H1 (cell line): ENCODE measurements around the gene SHH. TPM values are rescaled to one million over a fixed set of nuclear protein-coding genes. Genes with fewer than 3 reads are reported as not detected.

Source experiments
- ATF2 ChIP-seq: IDR thresholded peaks from 2 replicates; pipeline ENCODE4 v1.6.1; 2012; ENCODE audit warnings: low read length, inconsistent platforms
- ATF3 ChIP-seq: IDR thresholded peaks from 2 replicates; pipeline ENCODE4 v1.6.1; 2011; ENCODE audit warnings: low read depth, mild to moderate bottlenecking, low read length; ENCODE audit not compliant: insufficient read depth
- BRCA1 ChIP-seq: IDR thresholded peaks from 2 replicates; pipeline ENCODE4 v1.6.1; 2012; ENCODE audit warnings: low read depth, low read length, improper control_type of control experiment
- CBX8 ChIP-seq: fragments of 300-800, 300-1000 bp; sonication (generic); IDR thresholded peaks from 2 replicates; pipeline ENCODE4 v1.7.1; 2016; ENCODE audit warnings: low read depth, low read length, borderline replicate concordance
- CEBPB ChIP-seq: IDR thresholded peaks from 2 replicates; pipeline ENCODE4 v1.6.1; 2012; ENCODE audit warnings: low read depth, low read length
- CTCF ChIP-seq, 3 experiments: IDR thresholded peaks; 1 replicate in 2 of 3; 2 replicates in 1 of 3; pipeline versions ENCODE4 v1.5.1 to v1.6.1; 2011; ENCODE audit warnings: low read length in 3 of 3, mild to moderate bottlenecking in 3 of 3, inconsistent platforms in 2 of 3, low read depth in 1 of 3, moderate library complexity in 1 of 3; ENCODE audit not compliant: insufficient read depth in 1 of 3; ENCODE audit errors: control extremely low read depth in 1 of 3
- EZH2 ChIP-seq: fragments of 200-600 bp; sonication (generic); IDR thresholded peaks from 2 replicates; pipeline ENCODE4 v1.7.1; 2012; ENCODE audit warnings: low read depth, mild to moderate bottlenecking, moderate library complexity, low read length, inconsistent platforms; ENCODE audit not compliant: severe bottlenecking
- GABPA ChIP-seq: IDR thresholded peaks from 2 replicates; pipeline ENCODE4 v1.6.1; 2011; ENCODE audit warnings: mild to moderate bottlenecking, low read length, moderate library complexity, borderline replicate concordance; ENCODE audit not compliant: insufficient read depth
- GTF2F1 ChIP-seq: IDR thresholded peaks from 2 replicates; pipeline ENCODE4 v1.6.1; 2012; ENCODE audit warnings: low read depth, low read length, improper control_type of control experiment, borderline replicate concordance
- JUND ChIP-seq: IDR thresholded peaks from 2 replicates; pipeline ENCODE4 v1.6.1; 2011; ENCODE audit warnings: mild to moderate bottlenecking, improper control_type of control experiment, low read length
- KDM1A ChIP-seq: fragments of 200-600, 300-600 bp; sonication (generic); IDR thresholded peaks from 2 replicates; pipeline ENCODE4 v1.7.1; 2016; ENCODE audit warnings: mild to moderate bottlenecking, low read length, borderline replicate concordance
- MAX ChIP-seq: IDR thresholded peaks from 2 replicates; pipeline ENCODE4 v1.6.1; 2012; ENCODE audit warnings: inconsistent platforms
- RAD21 ChIP-seq, 2 experiments: IDR thresholded peaks in 1 of 2; conservative IDR thresholded peaks in 1 of 2; 2 replicates each; pipeline ENCODE4 v1.6.1; 2011; ENCODE audit warnings: low read depth in 2 of 2, low read length in 2 of 2, improper control_type of control experiment in 1 of 2, inconsistent platforms in 1 of 2, mild to moderate bottlenecking in 1 of 2, moderate library complexity in 1 of 2
- TAF1 ChIP-seq: IDR thresholded peaks from 2 replicates; pipeline ENCODE4 v1.6.1; 2011; ENCODE audit warnings: mild to moderate bottlenecking, low read depth, low read length
- TAF7 ChIP-seq: optimal IDR thresholded peaks from 2 replicates; pipeline ENCODE3; 2011; ENCODE audit warnings: low read depth, mild to moderate bottlenecking, inconsistent platforms, low read length, moderate library complexity, borderline replicate concordance
- TCF12 ChIP-seq: IDR thresholded peaks from 2 replicates; pipeline ENCODE4 v1.6.1; 2011; ENCODE audit warnings: low read depth, mild to moderate bottlenecking, low read length
- polyA plus RNA-seq, 7 experiments: library from polyadenylated mRNA; depleted of rRNA in 3 of 7; stranded (reverse) in 5 of 7; unstranded in 2 of 7; fragments of >200 nt in 5 of 7; fragments of 200-250 nt in 2 of 7; gene quantifications; 1 replicate in 5 of 7; 2 replicates in 1 of 7; 4 replicates in 1 of 7; pipeline versions ENCODE4 v1.2.1 to v1.2.3, GENCODE V29; 2011 to 2013; ENCODE audit warnings: missing spikeins in 2 of 7, mixed read lengths in 2 of 7
- total RNA-seq: library from RNA; stranded (reverse); fragmentation: NEBNext Ultra II Directional; extraction: Animal tissue kit (Norgen Biotek cat#: 25700); gene quantifications from 2 replicates; pipeline ENCODE4 v1.2.1, GENCODE V29; 2021

The SHH gene
- total and polyA plus RNA-seq, 2 of the 8 experiments (the other 6 are each of a cell fraction or from before 2014, with no cell fraction given): not detected

- TF ChIP-seq CTCF (IDR thresholded peaks at IDR 0.05; ENCODE audit: control extremely low read depth in 1 of 3, insufficient read depth in 1 of 3, low read depth in 1 of 3, low read length in 3 of 3): peak in 2 of 3 experiments; percentile 87 to 90; a peak in 3 of 4 replicates
- peak; percentile 11; the same call in 1 of the 2 replicates for TF ChIP-seq MAX
- TF ChIP-seq TCF12: no peak
- TF ChIP-seq TAF7: no peak
- TF ChIP-seq GTF2F1: no peak
- 0 out of 2 replicates have a peak, but pooled peaks have one; percentile 14 for TF ChIP-seq KDM1A
- TF ChIP-seq CEBPB: no peak
- no peak for TF ChIP-seq ATF3
- TF ChIP-seq TAF1: no peak
- TF ChIP-seq JUND: peak; percentile 61
- no peak for TF ChIP-seq BRCA1
- TF ChIP-seq RAD21 (IDR thresholded peaks at IDR 0.05 in 1 of 2, conservative IDR thresholded peaks at IDR 0.05 in 1 of 2; ENCODE audit: low read depth in 2 of 2, low read length in 2 of 2): peak; percentile 95 to 99
- no peak for TF ChIP-seq CBX8
- peak; percentile 34; the same call in 1 of the 2 replicates for TF ChIP-seq GABPA
- TF ChIP-seq ATF2: no peak
- TF ChIP-seq EZH2: no peak
Measured at GRCh38 chr7:155815332-155816191, 3.3 kb upstream of the SHH start (continued).
